HepG2 (cell line): ENCODE results near the gene QPCT. TPM values are rescaled to one million over a fixed set of nuclear protein-coding genes. Genes with fewer than 3 reads are reported as not detected.

Experiments used
- ARNTL ChIP-seq: sonication (generic); formaldehyde crosslinking; IDR thresholded peaks from 2 replicates; pipeline ENCODE4 v1.4.0; 2020; ENCODE audit warnings: mild to moderate bottlenecking, missing genetic modification reagents
- CCDC6 ChIP-seq: sonication (generic); formaldehyde crosslinking; IDR thresholded peaks from 2 replicates; pipeline ENCODE4 v1.8.1; 2022; ENCODE audit warnings: mild to moderate bottlenecking, missing genetic modification reagents, moderate library complexity
- THAP7 ChIP-seq: sonication (generic); formaldehyde crosslinking; IDR thresholded peaks from 2 replicates; pipeline ENCODE4 v1.8.1; 2023; ENCODE audit warnings: mild to moderate bottlenecking, missing genetic modification reagents
- ZBTB39 ChIP-seq: sonication (generic); formaldehyde crosslinking; IDR thresholded peaks from 2 replicates; pipeline ENCODE4 v1.5.0; 2020; ENCODE audit warnings: missing genetic modification reagents
- ZFP90 ChIP-seq: sonication (generic); formaldehyde crosslinking; IDR thresholded peaks from 2 replicates; pipeline ENCODE4 v1.8.0; 2022; ENCODE audit warnings: missing genetic modification reagents, mild to moderate bottlenecking, inconsistent platforms, borderline replicate concordance
- ZNF12 ChIP-seq: sonication (generic); formaldehyde crosslinking; IDR thresholded peaks from 2 replicates; pipeline ENCODE4 v1.5.0; 2020; ENCODE audit warnings: missing genetic modification reagents
- ZNF407 ChIP-seq: sonication (generic); formaldehyde crosslinking; IDR thresholded peaks from one replicate; pipeline ENCODE4 v1.5.1; 2020; ENCODE audit warnings: mild to moderate bottlenecking, missing genetic modification reagents; ENCODE audit errors: not compliant biosample characterization
- ZNF441 ChIP-seq: sonication (generic); formaldehyde crosslinking; IDR thresholded peaks from 2 replicates; pipeline ENCODE4 v1.7.0; 2021; ENCODE audit warnings: missing genetic modification reagents, borderline replicate concordance
- polyA plus RNA-seq, 8 experiments: library from polyadenylated mRNA; depleted of rRNA in 3 of 8; stranded (reverse) in 7 of 8; unstranded in 1 of 8; fragments of >200 nt; fragmentation: Illumina TruSeq in 4 of 8; extraction: Trizol in 4 of 8; gene quantifications; 2 replicates each; pipeline versions ENCODE4 v1.2.1 to v1.2.3, GENCODE V29; 2011 to 2016; ENCODE audit warnings: low read depth in 4 of 8, missing spikeins in 1 of 8, mixed read lengths in 1 of 8; ENCODE audit not compliant: insufficient read depth in 1 of 8
- total RNA-seq, 5 experiments: library from RNA; depleted of rRNA; stranded (reverse); fragments of >200 nt; fragmentation: Illumina TruSeq; extraction: Trizol; gene quantifications; 2 replicates each; pipeline ENCODE4 v1.2.3, GENCODE V29; 2016; ENCODE audit warnings: low read depth in 1 of 5
- TF ChIP-seq, protein P1 (sequence below): sonication (generic); formaldehyde crosslinking; IDR thresholded peaks from 2 replicates; pipeline ENCODE4 v1.4.0; 2020; ENCODE audit warnings: missing genetic modification reagents

Gene QPCT
- total and polyA plus RNA-seq, 2 of the 13 experiments (the other 11 are each of a cell fraction or from before 2014, with no cell fraction given) = 0.77 to 1.2 TPM

DNA sequence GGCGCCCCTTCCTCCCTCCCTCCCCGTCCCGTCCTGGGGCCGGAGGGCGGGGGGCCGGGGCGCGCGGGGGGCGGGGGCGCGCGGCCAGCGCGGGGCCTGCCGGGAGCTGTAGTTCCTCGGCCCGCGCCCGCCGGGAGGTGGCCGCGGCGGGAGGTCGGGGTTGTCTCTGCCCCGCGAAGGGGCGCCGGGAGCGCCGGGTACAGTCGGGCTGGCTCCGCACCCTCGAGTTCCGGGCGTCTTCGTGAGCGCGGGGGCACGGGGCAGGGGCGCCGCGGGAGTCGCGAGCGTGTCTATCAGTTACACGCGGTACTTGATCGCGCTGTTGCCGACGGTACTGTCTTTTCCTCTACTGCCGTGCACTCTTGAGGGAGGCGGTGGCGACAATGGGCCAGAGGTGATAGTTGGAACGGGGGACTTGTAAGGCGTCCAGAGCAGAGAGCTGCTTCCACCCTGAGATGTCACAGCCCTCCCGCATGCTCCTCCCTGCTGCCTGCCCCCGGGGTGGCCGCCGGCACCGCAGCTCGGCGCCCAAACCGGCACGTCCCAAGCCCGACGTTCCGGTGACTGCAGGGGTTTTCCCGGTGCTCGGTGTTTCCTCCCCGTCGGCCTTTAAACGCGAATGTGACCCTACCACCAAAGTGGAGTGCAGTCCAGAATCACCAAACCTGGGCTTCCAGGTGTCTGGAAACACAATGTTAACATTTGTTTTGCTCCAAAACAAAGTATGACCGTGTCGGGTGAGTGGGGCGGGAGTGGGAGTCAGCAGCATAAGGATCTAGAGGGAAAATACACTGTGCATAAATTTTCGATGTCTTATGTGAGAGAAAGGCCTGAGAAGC lies 19.4 kb upstream of the QPCT start, which contains the start of gene PRKD3 (continued):
- TF ChIP-seq ZNF407 (CRISPR knock-in tag) (peak; percentile 84), ZNF12 (CRISPR knock-in tag) (no peak), ZBTB39 (CRISPR knock-in tag) (no peak; the same call in 1 of the 2 replicates), ZFP90 (CRISPR knock-in tag) (peak; percentile 73; the same call in 1 of the 2 replicates), ARNTL (CRISPR knock-in tag) (no peak; the same call in 1 of the 2 replicates), CCDC6 (CRISPR knock-in tag) (no peak), THAP7 (CRISPR knock-in tag) (no peak), ZNF441 (CRISPR knock-in tag) (peak; percentile 45; the same call in 1 of the 2 replicates)
- TF ChIP-seq, protein P1, sequence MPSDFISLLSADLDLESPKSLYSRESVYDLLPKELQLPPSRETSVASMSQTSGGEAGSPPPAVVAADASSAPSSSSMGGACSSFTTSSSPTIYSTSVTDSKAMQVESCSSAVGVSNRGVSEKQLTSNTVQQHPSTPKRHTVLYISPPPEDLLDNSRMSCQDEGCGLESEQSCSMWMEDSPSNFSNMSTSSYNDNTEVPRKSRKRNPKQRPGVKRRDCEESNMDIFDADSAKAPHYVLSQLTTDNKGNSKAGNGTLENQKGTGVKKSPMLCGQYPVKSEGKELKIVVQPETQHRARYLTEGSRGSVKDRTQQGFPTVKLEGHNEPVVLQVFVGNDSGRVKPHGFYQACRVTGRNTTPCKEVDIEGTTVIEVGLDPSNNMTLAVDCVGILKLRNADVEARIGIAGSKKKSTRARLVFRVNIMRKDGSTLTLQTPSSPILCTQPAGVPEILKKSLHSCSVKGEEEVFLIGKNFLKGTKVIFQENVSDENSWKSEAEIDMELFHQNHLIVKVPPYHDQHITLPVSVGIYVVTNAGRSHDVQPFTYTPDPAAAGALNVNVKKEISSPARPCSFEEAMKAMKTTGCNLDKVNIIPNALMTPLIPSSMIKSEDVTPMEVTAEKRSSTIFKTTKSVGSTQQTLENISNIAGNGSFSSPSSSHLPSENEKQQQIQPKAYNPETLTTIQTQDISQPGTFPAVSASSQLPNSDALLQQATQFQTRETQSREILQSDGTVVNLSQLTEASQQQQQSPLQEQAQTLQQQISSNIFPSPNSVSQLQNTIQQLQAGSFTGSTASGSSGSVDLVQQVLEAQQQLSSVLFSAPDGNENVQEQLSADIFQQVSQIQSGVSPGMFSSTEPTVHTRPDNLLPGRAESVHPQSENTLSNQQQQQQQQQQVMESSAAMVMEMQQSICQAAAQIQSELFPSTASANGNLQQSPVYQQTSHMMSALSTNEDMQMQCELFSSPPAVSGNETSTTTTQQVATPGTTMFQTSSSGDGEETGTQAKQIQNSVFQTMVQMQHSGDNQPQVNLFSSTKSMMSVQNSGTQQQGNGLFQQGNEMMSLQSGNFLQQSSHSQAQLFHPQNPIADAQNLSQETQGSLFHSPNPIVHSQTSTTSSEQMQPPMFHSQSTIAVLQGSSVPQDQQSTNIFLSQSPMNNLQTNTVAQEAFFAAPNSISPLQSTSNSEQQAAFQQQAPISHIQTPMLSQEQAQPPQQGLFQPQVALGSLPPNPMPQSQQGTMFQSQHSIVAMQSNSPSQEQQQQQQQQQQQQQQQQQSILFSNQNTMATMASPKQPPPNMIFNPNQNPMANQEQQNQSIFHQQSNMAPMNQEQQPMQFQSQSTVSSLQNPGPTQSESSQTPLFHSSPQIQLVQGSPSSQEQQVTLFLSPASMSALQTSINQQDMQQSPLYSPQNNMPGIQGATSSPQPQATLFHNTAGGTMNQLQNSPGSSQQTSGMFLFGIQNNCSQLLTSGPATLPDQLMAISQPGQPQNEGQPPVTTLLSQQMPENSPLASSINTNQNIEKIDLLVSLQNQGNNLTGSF (CRISPR knock-in tag) = no peak
